NCI-H187 (cell line): ENCODE measurements around the gene CA5A.

ENCODE experiments used
- DNase-seq, 2 experiments: peaks; one replicate each; lab custom pipeline; 2025; lab: John Stamatoyannopoulos, UW

Gene CA5A

DNA sequence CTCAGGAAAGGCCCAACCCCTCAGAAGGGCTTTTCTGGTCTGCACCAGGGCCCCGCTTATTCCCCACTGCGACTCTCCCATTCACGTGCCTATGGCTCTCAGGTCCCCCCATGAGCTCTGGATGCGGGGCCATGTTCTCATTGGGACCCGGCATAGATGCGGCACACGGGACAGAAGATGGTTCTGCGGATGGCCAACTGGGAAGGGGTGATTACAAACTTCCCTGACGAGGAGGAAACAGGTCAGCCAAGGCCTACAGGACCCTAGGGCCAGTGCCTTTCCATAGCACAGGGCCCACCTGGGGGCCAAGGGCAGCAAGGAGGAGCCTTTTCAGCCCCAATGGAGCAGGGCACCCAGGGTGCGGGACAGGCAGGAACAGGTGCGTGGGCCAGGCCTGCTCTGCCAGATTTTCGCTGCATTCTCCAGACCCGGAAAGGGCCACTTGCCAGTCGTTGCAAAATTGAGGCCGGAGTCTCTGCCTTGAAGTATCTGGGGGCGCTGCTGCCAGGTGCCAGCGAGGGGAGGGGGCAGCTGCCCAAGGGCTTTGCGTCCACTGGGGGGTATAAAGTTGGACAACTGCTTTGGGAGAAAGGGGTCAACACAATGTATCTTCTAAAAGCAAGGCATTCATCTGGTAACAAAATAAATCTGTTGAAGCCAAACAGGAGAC, 87.5 kb downstream of the CA5A start:
- no peak for DNase-seq

DNA sequence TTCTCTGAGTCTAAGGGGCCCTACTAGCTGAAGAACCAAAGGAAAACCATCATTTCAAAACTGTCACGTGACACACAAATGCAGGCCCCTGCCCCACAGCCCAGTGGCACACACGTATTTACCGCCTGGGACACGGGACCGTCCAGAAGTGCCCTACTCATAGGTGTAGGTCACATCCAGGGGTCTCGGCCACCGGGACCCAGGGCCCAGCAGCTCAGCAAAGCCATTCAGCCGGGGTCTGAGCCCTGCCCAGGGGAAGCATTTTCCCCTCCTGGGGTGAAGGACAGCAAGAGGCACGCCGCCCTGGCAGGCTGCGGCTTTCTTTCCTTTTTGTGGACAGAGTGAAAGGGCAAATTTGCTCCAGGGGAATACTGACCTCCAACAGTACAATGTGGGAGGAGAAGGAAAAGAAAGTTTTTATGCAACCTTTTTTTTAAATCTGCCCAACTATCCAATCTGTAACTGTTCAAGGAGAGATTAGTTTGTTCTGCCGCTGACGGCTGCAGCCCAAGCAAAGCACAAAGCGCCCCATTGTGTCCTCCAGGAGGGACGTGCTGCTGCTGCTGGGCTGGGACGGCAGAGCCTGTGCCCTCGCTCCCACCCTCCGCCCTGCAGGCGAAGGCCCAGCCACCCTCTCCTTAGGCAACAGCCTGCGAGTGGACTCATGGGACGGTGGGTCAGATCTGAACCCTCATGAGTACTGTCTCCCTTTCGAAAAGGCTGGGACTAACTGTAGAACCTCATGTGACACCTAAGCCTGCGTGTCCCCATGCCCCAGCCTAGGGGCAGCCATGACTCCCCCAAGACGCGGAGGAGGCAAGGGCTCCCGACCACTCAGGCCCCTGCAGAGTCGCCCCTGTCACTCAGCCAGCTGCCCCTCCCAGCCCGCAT, 88.3 kb downstream of the CA5A start:
- no peak for DNase-seq

DNA sequence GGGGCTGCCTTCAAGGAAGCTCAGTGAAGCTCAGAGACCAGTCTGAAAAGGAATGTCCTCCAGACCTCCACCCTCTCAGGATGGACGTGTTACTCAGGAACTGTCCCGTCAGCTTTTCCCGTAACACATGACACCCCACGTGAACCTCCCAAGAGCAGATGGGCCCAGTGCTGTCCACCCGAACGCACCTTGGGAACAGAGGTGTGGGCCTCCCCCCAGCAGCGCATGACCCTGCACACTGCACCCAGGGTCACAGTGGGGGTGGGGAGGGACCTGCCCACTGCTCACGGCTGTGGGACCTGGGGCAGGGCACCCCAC, 88.9 kb downstream of the CA5A start:
- no peak for DNase-seq

DNA sequence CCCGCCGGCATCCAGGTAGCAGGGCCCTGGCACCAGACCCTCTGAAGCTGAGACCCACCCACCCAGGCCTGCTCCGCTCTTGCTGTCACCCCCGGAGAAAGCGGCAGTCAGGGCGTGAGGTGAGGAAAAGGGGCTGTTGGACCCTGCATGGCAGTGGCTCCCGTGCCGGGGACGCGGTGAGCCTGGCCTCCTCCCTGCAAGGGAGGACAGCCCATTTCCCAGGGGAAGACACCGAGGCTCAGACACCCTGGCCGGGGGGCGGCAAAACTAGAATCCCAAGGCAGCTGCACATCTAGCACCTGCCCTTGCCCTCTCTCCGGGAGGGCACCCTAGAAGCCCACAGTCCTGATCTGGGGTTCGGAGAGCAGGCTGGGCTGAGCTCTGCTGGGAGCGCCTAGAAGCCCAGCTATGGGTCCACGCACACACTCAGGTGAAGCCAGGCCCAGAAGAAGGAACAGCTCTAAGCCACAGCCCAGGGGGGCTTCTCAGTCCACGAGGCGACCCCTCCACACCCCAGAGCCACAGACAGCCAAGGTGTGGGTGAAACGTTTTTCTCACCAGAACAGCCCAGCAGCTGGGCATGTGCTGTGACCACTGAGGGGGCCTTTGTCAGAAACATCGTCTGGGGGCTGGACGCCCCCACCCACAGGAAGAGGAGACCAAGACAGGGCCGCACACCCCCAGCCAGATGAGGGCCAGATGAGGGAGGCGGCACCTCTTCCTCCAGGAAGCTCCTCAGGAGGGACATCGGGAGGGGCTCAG, 89.4 kb downstream of the CA5A start:
- DNase-seq, result no peak

DNA sequence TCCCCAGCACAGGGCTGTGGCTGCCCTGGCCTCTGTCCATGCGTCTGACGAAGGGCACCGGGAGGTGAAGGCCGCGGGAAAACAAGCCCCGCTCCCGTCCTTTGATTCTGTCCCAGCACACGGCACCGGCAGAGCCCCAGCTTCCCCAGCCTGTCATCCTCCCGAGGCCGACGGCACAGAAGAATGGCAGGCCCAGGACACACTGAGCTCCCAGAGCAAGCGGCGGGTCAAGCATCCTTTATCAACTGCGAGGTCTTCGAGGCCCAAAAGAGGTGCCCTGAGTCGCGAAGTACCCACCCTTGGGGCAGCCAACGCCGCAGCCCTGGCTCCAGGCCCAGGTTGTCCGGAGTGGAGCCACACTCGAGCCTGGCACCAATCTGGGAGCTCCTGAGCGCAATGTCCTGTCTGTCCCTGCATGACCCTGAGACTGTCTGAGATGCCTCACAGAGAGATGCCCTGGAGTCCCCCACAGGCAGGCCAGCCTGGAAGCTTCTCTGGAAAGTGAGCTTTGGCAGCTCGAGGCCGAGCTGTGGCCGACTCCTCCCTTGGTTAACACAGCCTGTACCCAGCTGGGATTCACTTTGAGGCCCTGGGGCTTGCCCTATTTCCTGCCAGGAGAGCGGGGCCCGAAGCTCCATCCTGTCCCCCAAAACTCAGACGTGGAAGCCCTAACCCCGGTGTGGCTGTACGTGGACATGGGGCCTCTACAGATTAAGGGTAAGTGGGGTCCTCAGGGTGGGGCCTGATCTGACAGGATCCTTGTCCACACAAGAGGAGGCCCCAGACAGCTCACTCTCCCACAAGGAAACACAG, 90.3 kb downstream of the CA5A start:
- no peak for DNase-seq

DNA sequence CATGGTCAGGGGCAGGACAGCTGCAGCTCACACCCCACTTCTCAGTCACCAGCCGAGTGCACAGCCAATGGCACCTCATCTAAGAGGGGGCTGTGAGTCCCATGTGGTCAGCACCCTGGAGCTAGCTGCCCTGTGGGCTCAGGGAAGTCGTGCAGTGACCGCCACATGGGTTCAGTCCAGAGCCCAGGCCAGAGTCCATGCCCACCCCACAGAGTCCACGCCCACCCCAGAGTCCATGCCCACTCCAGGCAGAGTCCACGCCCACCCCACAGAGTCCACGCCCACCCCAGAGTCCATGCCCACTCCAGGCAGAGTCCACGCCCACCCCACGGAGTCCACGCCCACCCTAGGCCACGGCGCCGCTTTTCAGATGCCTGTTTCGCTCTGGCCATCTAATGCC, 91.1 kb downstream of the CA5A start:
- DNase-seq, result no peak

DNA sequence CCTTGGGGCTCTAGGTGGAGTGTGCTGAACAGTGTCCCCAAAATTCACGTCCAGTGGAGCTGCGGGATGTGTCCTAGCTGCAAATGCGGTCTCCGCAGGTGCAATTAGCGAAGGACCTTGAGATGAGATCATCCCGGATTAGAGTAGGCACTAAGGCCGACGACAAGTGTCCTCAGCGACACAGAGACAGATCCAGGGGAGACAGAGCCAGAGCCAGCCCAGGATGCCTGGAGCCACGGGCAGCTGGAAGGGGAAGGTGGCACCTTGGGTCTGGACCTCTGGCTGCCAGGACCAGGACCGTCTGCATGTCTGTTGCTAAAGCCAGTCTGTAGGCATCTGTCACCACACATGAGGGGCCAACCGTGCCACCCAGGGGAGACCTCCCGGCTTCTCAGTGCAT, 91.5 kb downstream of the CA5A start:
- DNase-seq, result no peak

DNA sequence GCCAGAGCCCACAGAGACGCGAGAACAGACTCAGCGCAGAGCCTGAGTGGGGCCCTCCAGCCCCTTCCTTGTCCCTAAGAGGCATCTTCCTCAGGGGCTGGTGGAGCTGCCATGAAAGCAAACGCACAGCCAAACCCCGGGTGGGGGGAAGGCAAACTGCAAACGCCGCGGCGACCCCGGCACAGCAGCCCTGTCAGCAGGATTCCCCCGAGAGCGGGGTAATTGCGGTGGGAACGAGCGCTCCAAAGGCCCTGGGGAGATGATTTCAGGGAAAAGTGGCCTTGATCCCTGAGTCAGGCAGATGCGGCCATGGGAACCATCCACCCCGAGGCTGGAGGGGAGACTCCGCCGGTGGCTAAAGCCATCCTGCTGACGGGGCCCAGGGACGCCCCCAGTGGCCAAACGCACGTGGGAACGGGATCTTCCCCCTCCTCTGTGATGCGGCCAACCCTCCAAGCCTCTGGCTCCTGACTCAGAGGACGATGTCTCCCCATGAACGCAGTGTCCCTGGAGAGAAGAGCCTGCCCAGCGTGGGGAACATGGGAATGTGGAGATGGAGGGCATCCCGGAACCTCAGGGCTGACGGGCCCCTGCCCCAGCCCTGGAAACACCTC, 92.1 kb downstream of the CA5A start:
- DNase-seq, result no peak

DNA sequence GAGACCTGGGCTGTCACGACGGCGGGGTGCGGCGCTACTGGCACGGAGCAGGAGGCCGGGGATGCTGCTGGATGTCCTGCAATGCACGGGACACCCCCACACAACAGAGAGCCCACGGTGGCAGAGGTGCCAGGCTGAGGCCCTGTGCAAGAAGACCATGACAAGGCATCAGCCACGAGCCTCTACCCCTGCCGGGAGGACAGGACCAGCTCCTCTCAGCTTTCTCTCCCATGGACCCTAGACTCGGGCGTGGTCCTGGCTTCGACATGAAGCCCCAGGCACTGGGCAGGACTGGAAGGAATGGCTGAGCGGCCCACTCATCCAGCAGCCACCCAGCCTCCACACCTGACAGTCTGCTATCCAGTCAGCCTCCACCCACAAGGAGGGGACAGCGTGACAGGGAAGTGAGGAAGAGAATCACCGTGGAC, 92.6 kb downstream of the CA5A start:
- DNase-seq, result no peak

DNA sequence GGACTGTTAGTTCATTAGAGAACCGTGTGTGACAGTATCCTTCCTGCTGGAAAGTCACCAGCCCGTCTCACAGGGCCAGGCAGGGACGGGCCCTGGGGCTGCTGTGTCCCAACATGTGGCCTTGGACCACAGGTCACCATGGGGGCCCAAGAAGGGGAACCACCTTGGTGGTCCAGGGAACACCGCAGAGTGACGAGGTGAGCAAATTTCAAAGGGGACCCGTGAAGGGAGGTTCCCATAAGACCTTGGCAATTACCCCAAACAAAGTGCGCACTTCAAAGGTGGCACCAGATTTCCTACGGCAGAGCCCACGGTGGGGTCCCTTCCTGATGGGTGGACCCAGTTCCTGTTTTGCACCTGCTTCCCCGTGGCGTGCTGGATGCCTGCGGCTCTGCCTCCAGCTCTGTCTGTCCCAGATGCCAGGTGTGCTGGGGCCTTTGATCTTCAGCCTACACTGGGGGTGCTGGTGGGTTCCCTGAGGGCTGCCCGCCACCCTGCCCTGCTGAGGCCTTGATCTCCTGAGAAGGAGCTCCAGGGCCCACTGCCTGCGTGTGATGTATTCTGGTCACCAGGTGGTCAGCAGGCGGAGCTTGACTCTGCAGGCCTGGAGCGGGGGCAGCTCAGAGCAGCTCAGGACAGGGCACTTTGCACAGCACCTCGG, 94.0 kb downstream of the CA5A start:
- DNase-seq, result no peak

DNA sequence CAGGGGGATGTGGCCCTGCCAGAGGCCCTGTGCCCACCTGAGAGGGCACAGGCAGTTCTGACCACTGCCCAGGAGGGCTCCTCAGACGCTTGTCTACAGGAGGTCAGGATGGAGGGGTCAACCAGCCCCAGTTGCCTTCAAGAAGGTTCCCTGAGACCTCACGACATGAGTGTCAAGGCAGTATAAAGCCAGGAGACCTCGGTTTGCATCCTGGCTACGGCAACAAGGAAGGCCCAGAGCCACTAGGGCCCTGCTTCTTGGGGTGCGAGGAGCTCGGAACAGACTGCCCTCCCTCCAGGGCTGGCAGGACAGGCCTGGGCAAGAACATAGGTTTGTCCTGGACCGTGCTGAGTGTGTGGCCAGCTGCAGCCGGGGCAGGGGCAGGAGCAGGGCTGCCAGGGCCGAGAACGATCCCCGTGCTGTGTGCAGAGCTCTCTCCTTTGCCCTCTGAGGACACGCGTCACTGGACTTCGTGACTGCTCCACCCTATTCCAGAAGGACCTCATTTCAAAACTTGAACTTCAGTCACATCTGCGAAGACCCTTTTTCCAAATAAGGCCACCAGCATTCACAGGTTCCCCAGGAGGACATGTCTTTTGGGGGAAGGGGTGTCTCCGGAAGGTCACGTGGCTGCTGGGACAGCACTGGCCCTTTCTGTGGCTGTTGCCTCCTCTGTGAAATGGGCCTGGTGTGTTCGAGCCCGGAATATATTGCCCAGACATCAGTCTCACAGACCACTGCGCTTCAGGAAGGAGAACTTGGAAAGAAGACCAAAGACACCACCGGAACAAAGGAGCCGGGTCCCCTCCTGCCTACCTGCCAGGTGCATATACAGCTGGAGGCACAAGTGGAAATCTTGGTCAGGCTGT, 94.8 kb downstream of the CA5A start:
- DNase-seq, result no peak

DNA sequence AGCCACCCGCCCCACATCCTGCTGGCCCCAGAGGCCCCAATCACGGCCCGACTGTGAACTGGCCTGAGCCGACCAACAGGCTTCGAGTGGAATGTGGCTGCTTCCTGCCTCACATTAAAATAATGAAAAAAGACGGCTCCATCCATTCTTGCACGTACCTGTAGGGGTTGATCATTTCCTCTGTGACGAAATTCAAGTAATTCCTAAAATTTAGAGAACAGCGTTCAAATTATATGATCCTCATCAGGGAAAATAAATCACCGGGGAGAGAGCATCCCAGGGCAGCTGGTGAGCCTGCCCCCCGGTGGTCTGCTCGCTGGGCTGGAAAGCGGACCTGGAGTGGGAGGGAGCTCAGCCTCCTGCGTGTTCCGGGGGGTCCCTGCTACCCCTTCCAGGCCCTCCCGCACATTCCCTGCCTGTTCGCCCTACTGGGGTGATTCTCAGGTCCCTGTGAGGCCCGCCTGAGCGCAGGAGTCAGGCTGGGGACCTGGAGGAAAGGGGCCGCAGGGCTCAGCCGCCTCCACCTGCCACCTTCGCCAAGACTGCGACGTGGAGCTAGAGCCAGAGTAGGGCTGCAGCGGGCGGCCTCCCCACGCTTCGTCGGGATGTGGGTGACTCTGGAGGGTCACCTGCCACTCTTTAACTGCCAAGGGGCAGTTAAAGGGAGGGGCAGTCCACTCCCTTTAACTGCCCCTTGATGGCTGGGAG, 95.9 kb downstream of the CA5A start:
- DNase-seq, result no peak

DNA sequence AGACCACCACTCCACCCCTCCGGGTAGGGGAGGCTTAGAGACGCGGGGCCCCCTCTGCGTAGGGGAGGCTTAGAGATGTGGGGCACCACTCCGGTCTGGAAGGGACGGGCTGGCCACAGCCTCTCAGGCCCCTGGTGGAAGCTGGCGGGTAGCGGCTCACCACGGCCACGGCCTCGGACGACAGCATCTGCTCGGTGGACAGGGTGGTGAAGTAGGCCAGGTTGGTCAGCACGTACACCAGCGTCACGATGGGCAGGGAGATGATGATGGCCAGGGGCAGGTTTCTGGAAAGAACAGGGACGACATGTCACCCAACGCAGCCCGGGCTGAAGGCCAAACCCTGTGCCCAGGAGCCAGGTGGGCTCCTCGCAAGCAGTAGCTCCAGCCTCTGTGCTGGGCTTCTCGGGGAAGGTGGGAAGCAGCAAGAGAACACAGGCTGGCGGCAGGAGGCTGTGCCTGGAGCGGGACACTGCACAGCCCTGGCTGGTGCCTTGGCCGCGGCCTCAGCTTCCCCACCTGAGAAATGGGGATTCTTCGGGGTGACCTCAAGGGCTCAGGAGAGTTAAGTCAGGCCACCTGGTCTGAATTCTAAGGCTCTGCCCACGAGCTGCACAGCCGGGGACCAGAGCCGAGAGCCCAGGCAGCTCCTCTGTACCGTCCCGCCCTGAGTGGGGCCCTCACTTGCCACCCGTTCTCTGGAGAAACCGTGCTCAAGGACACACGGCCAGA, 96.6 kb downstream of the CA5A start:
- no peak for DNase-seq

DNA sequence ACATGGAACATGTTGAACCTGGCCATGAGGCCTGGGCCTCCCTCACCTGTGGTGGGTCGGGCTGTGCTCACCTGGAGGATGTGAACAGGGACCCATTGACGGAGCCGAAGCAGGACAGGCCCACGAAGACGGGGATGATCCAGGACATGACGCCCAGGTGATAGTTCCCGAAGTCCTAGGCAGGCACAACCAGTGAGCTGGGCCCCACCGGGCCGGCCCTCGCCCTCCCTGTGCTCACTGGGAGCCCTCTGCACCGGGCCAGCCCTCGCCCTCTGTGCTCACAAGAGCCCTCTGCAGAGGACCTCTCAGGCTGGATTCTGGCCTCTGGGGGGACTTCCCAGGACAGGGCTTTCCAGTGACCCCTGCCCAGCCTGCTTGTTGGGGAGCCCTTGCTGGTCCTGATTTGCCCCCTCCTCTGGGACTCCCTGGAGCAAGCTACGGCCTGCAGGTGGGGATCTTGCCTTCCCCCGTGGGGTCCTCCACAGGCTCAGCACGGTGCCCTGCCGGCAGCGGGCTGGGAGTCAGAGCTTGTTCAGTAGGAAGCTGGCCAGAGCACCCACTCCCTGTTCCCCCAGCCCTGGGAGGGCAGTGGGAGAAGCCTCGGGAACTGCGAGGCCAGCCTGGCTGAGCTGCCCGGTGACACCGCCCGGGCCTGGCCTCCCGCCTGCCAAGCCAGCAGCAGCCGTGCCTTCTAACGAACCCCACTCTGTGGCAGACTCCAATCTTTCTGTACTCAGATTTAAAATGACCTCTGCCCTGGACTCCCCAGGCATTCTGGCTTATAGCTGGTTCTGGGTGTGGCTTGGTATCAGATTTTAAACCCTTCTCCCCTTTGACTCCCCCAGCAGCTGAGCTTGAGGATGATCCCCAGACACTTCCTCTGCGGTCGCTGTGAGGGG, 97.4 kb downstream of the CA5A start:
- DNase-seq, result no peak
